Measurements from ENCODE around the gene SMAD3.
"Not testable (repeated sequence)": the region's sequence is repeated elsewhere in the genome, so short reads cannot be mapped to it uniquely, and the experiment has no call there.

Gene SMAD3

GRCh38 chr15:67110958-67111864 is 45.8 kb downstream of the SMAD3 start:
- DNase-seq = no peak

GRCh38 chr15:67114046-67114445 is 48.6 kb downstream of the SMAD3 start:
- DNase-seq = no peak

DNA sequence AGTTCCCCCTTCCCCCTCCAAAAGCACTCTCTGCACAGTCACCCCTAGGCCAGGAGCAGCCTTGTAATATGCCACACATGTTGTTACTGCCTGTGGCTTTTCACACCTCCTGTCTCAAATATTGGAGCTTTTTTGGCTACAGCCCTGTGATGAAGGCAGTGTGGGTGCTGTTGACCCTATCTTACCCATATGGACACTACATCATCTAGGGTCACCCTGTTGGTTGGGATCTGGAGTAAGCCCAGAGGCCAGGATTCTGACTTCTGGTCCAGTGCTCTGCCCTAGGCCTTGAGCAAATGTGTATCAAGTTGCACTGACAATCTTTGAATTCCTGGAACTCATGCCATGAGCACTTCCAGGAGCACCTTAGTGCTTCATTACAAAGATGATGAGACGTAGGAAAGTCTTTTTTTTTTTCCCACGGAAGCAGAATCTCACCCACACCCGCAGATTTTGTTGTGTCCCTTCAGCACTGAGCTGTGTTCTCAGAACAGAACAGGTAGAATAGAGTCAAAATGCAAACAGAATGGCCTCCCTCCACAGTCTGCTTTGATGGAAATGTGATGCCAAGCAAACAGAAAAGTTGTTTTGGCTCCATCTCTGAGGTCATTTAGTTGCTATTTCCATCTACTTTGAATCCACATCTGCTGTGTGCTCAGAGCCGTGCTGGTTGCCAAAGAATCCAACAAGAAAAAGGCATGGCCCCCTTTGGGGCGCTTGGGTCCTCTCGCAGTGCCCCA is 49.6 kb downstream of the SMAD3 start:
- DNase-seq = no peak

- no peak for DNase-seq
Measured at GRCh38 chr15:67115586-67115969, 50.2 kb downstream of the SMAD3 start.

GRCh38 chr15:67116742-67117141 is 51.3 kb downstream of the SMAD3 start:
- no peak for DNase-seq

- DNase-seq = no peak
Measured at GRCh38 chr15:67117370-67117769, 52.0 kb downstream of the SMAD3 start.

DNA sequence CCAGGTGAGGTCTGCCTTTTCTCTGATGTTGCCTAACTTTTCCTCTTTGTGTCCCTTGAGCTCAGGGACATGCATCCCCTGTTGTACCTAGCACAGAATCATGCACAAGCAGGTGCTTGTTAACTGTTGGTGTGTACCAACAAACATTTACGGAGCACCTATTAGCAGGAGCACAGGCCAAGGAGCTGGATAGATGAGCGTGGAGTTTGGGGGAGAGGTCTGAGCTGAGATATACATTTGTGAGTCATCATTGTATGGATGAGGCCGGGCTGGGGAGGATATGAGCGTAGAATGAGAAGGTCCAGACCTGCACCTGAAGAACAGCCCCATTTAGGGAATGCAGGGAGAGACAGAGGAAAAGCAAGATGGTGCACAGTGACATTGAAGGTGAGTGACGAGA is 53.4 kb downstream of the SMAD3 start:
- no peak for DNase-seq

DNA sequence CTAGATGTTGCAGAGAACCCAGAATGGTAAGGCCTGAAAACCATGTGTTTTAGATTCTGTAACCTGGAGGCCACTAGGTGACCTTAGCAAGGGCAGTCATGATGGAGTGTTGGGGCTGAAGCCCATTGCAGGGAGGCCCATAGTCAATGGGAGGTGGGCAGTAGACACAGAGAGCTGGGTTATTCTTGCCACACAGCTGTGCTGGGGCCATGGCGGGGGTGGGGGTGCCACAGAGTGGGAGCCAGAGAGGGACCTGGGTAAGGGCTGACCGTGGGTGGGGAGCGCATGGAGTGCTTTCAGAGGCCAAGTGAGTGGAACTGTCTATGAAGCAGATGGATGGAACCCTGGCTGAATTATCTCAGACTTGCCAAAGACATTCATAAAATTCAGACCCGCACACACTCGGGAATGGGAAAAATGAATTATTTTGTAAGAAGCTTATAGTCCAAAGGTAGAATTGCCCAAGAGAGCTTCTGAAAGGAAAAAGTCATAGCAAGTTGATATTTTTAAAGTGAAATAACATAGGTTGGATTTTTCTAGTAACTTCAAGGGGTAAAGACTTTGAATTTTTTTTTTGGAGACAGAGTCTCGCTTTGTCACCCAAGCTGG is 53.9 kb downstream of the SMAD3 start:
- DNase-seq = no peak

DNA sequence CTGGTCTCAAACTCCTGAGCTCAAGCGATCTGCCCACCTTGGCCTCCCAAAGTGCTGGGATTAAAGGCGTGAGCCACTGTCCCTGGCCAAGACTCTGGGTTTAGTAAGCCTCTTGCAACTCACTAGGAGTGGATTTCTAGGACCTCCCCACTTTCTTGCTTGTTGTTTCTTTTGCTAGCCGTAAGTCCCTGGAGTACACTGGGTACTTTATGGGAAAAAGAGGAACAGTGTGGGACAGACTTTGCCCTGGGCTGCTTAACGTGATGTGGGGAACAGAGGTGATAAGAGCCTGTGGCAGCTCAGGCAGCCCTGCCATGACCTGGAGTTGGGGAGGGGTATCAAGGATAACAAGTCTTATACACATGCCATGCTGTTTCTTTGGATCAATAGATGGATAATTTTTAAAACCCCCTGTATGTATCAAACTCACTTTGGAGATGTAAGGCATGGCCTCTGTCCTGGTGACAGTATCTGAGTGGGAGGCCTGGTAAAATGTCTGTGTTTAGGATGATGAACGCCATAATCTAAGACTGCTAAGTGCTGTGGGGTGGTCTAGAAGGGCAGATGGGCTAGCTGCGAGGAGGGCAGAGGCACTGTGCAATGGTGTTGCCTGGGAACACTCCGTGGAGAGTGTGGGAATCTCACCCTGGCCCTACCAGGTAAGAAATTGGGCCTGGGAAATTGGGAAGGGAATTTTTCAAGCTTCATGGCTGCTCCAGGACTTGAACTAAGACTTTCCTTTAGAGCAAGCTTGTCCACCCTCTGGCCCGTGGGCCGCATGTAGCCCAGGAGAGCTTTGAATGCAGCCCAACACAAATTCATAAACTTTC is 54.8 kb downstream of the SMAD3 start:
- DNase-seq = no peak

DNA sequence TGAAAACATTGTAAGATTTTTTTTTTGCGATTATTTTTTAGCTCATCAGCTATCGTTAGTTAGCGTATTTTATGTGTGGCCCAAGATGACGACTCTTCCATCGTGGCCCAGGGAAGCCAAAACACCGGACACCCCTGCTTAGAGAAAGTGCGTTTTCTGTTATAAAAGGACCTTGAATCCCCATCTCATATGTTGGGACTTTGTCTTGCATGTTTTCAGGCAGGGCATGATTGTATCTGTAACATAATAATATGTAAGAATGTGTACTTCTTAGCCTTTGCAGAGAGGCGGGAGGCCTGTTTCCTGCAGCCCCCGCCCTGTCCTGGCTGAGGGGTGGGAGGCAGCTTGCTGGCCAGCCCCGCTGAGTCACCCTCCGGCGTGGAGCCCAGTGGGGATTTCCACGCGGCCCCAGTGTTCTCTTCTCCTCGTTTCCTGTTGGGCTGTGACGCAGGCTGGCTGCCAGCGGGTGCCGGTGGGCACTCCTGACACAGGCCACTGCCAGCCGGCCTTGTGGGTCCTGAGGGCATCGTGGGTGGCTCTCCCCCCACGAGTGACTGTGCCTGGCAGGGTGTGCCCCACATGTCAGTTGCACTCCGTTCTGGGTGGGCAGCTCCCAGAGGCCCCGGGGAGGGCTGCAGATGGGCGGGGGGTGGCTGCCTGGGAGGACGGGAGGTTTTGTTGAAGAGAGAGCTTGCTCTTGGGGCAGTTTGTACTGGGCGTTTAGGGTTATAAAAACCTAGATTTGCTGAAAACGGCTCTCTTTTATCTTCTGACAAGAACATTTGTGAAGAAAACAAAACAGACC is 55.6 kb downstream of the SMAD3 start:
- DNase-seq = no peak

- no peak for DNase-seq
Measured at GRCh38 chr15:67121644-67122605, 56.5 kb downstream of the SMAD3 start.

DNA sequence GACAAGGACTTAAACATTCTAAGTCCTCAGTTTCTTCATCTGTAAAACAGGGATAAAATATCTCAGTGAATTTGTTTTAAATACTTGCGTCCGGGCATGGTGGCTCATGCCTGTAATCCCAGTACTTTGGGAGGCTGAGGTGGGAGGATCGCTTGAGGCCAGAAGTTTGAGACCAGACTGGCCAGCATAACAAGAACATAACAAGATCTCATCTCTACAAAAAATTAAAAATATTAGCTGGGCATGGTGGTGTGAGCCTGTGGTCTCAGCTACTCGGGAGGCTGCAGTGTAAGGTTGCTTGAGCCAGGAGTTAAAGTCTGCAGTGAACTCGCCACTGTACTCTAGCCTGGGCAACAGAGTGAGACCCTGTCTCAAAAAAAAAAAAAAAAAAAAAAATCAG is 57.4 kb downstream of the SMAD3 start:
- not testable (repeated sequence) for DNase-seq

DNA sequence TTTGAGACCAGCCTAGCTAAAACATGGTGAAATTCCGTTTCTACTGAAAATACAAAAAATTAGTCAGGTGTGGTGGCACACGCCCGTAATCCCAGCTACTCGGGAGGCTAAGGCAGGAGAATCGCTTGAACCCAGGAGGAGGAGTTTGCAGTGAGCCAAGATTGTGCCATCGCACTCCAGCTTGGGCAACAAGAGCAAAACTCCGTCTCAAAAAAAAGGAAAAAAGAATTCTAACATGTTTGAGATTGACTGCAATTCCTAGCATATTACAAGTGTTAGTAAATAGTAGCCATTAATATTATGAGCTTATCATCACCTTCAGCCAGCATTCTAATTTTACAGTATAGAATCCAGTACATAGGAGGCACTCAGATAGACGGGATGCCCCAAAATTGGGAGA is 57.9 kb downstream of the SMAD3 start:
- not testable (repeated sequence) for DNase-seq

DNA sequence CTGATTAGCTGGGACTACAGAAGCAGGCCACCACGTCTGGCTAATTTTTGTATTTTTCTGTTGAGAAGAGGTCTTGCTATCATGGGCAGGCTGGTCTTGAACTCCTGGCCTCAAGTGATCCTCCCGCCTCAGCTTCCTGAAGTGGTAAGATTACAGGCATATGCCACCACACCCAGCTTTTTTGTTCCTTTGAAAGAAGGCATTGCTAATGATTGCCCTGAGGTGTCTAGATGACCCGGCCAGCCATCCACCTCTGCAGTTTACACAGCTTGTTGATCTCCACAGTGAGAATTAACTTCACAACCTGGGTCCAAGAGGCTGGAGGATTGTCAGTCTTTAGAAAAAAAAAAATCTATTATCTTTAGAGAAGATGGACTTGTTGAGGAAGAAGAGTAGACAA is 58.7 kb downstream of the SMAD3 start:
- no peak for DNase-seq

DNA sequence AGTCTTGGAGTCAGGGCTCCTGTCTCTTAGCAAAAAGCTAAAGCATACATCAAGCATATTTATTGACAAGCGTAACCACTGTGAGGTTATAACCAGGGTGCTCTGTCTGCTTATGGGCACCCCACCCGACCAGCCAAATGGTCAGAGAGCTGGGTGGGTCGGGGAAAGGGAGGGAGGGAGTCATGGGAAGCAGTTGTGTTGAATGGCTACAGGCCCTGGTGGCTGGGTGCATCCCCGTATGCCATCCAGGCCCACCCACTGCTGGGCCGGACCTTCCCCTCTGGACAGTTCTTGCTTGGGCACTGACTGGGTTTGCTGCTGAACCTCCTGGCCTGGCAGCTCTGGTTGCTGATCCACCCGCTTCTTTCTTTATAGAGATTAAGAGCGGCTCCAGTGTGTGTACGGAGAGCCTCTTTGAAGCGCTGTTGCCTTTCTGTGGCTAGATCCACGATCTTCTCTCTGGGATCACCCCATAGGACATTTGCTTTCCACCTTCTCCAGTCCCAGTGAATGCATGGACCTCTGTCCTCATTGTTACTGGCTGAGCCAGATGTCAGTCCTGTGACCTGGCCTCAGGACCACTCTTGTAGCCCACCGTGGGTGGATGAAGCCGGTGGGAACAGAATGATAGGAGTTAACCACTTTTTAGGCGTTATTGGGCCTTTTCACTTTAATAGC is 59.6 kb downstream of the SMAD3 start:
- DNase-seq = no peak

DNA sequence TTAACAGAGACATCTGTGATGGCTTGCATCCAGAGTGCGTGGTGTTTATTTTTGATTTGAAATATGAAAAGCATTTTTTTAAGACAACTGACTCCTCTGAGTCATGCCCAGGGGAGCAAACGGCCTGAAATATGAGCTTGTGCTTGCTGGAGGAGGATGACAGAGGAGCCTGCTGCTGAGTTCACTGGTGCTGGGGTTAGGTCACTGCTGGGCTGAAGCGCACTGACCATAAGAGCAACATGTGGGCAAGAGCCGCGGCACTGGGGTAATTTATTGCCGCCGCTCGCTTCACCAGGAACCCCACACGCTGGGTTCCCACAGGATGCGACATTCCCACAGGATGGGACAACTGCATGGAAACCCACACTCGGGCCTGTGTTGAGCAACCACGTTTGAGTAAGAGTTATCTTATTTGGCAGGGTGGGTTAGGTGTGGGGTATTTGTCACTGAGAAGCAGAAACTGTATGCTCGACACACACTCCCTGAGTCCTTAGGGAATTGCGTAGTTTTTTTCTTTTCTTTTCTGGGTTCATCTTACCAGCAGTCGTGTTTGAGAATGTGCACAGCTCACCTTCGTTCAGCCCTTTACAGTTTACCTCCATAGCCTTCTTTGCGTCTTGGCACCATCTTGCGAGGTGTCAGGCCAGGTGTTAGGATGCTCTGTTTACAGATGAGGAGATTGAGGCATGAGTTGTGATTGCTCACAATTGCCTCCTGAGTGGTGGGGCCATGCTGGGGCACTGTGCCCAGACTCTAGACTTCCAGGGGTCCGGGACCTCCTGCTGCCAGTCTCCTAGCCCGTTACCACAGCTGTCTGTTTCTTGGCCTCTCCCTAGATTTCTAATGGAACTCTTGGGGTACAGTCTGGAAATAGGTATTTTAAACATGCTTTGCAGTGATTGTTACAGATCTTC is 60.4 kb downstream of the SMAD3 start:
- DNase-seq = no peak

- DNase-seq = no peak
Measured at GRCh38 chr15:67126551-67127330, 61.3 kb downstream of the SMAD3 start.

- DNase-seq = no peak
Measured at GRCh38 chr15:67127331-67127664, 61.9 kb downstream of the SMAD3 start.

All from AML-193 (cell line).